ENCODE measurements around the gene ZNF594. TPM values are rescaled to one million over a fixed set of nuclear protein-coding genes. Genes with fewer than 3 reads are reported as not detected.
A peak's percentile ranks its signal among the peaks of the same experiment; 100 is the strongest.
"Not testable (repeated sequence)": the region's sequence is repeated elsewhere in the genome, so short reads cannot be mapped to it uniquely, and the experiment has no call there.

The ZNF594 gene
- polyA plus RNA-seq, 1 donor from 2014 or later, result 2.1 TPM

- not testable (repeated sequence) for H3K4me3 Mint-ChIP-seq, H3K27me3 Mint-ChIP-seq, H3K9me3 Mint-ChIP-seq
- H3K4me1 Mint-ChIP-seq, result peaks cover 32 to 38% (median 37%) of the 10 kb centered on the region in 3 donors
- peaks cover 14% of the 10 kb centered on the region for H3K36me3 Mint-ChIP-seq
- H3K27ac Mint-ChIP-seq, result peak overlapping the region in 1 of 3 donors; percentile 55
Observed at GRCh38 chr17:5217562-5217961, 25.9 kb upstream of the ZNF594 start.

- H3K27ac Mint-ChIP-seq, result peak overlapping the region; percentile 88 to 94 (median 90)
- H3K27me3 Mint-ChIP-seq, result no peaks in the 10 kb centered on the region
- H3K4me3 Mint-ChIP-seq, result peak overlapping the region; percentile 30 to 92 (median 70)
- H3K36me3 Mint-ChIP-seq, result peaks cover 23% of the 10 kb centered on the region
- H3K9me3 Mint-ChIP-seq, result no peaks in the 10 kb centered on the region
- peaks cover 55 to 65% (median 65%) of the 10 kb centered on the region in 3 donors for H3K4me1 Mint-ChIP-seq
Observed at GRCh38 chr17:5211458-5211857, 19.8 kb upstream of the ZNF594 start.

GRCh38 chr17:5210614-5211252 lies 19.1 kb upstream of the ZNF594 start:
- Mint-ChIP-seq H3K27ac (peak overlapping the region; percentile 88 to 94 (median 90)), H3K9me3 (no peaks in the 10 kb centered on the region), H3K27me3 (no peaks in the 10 kb centered on the region), H3K4me3 (peak overlapping the region in 3 of 4 donors; percentile 50 to 92 (median 89)), H3K4me1 (peaks cover 61 to 62% (median 61%) of the 10 kb centered on the region in 3 donors), H3K36me3 (peaks cover 23% of the 10 kb centered on the region)

- H3K36me3 Mint-ChIP-seq, result peaks cover 23% of the 10 kb centered on the region
- H3K27me3 Mint-ChIP-seq, result no peaks in the 10 kb centered on the region
- peaks cover 61% of the 10 kb centered on the region in 3 donors for H3K4me1 Mint-ChIP-seq
- H3K9me3 Mint-ChIP-seq, result no peaks in the 10 kb centered on the region
- peak overlapping the region; percentile 88 to 94 (median 90) for H3K27ac Mint-ChIP-seq
- peak overlapping the region; percentile 41 to 92 (median 70) for H3K4me3 Mint-ChIP-seq
Observed at GRCh38 chr17:5210091-5210490, 18.4 kb upstream of the ZNF594 start.

GRCh38 chr17:5209396-5209795 lies 17.7 kb upstream of the ZNF594 start:
- Mint-ChIP-seq H3K4me3 (peak overlapping the region in 2 of 4 donors; percentile 5 to 92), H3K36me3 (peaks cover 20% of the 10 kb centered on the region), H3K27ac (peak overlapping the region; percentile 88 to 94 (median 90)), H3K9me3 (no peaks in the 10 kb centered on the region), H3K27me3 (no peaks in the 10 kb centered on the region), H3K4me1 (peaks cover 57 to 61% (median 57%) of the 10 kb centered on the region in 3 donors)

- peaks cover 26% of the 10 kb centered on the region for H3K36me3 Mint-ChIP-seq
- peak overlapping the region; percentile 62 to 90 (median 66) for H3K27ac Mint-ChIP-seq
- H3K4me3 Mint-ChIP-seq, result peak overlapping the region in 1 of 4 donors; percentile 31
- H3K27me3 Mint-ChIP-seq, result no peaks in the 10 kb centered on the region
- peaks cover 34 to 50% (median 42%) of the 10 kb centered on the region in 3 donors for H3K4me1 Mint-ChIP-seq
- peaks cover 0 to 3% (median 2%) of the 10 kb centered on the region in 3 donors for H3K9me3 Mint-ChIP-seq
Observed at GRCh38 chr17:5203908-5204294, 12.2 kb upstream of the ZNF594 start.

GRCh38 chr17:5203178-5203907 lies 11.7 kb upstream of the ZNF594 start:
- Mint-ChIP-seq H3K27ac (peak overlapping the region in 2 of 3 donors; percentile 66 to 90), H3K27me3 (no peaks in the 10 kb centered on the region), H3K4me1 (peaks cover 33 to 50% (median 42%) of the 10 kb centered on the region in 3 donors), H3K4me3 (peak overlapping the region in 1 of 4 donors; percentile 9), H3K36me3 (peaks cover 23% of the 10 kb centered on the region), H3K9me3 (peaks cover 0 to 3% (median 2%) of the 10 kb centered on the region in 3 donors)

GRCh38 chr17:5201011-5201410 lies 9.3 kb upstream of the ZNF594 start:
- Mint-ChIP-seq H3K36me3 (peaks cover 15% of the 10 kb centered on the region), H3K27me3 (no peaks in the 10 kb centered on the region), H3K4me3 (peak overlapping the region in 2 of 4 donors; percentile 76 to 77), H3K4me1 (peaks cover 28 to 45% (median 42%) of the 10 kb centered on the region in 3 donors), H3K9me3 (peaks cover 0 to 3% (median 2%) of the 10 kb centered on the region in 3 donors), H3K27ac (peak overlapping the region; percentile 55 to 88 (median 81))

- H3K27me3 Mint-ChIP-seq, result no peaks in the 10 kb centered on the region
Observed at GRCh38 chr17:5200360-5200759, 8.7 kb upstream of the ZNF594 start.

GRCh38 chr17:5198472-5198871 lies 6.8 kb upstream of the ZNF594 start:
- H3K27ac Mint-ChIP-seq, result peak overlapping the region; percentile 23 to 90 (median 66)
- H3K4me3 Mint-ChIP-seq, result peak overlapping the region in 3 of 4 donors; percentile 81 to 87 (median 82)
- H3K27me3 Mint-ChIP-seq, result no peaks in the 10 kb centered on the region
- H3K9me3 Mint-ChIP-seq, result no peaks in the 10 kb centered on the region
- H3K36me3 Mint-ChIP-seq, result peaks cover 8% of the 10 kb centered on the region
- peaks cover 28 to 37% (median 36%) of the 10 kb centered on the region in 3 donors for H3K4me1 Mint-ChIP-seq

More at GRCh38 chr17:5200360-5200759, 8.7 kb upstream of the ZNF594 start:
- Mint-ChIP-seq H3K4me1 (peaks cover 28 to 44% (median 42%) of the 10 kb centered on the region in 3 donors), H3K4me3 (peak overlapping the region in 3 of 4 donors; percentile 67 to 77 (median 76)), H3K36me3 (peaks cover 15% of the 10 kb centered on the region), H3K9me3 (peaks cover 0 to 3% (median 2%) of the 10 kb centered on the region in 3 donors), H3K27ac (peak overlapping the region; percentile 55 to 88 (median 81))

- H3K9me3 Mint-ChIP-seq, result peaks cover 0 to 5% (median 0%) of the 10 kb centered on the region in 3 donors
- H3K27me3 Mint-ChIP-seq, result no peaks in the 10 kb centered on the region
- peak overlapping the region in 1 of 3 donors; percentile 46 for H3K27ac Mint-ChIP-seq
- H3K4me3 Mint-ChIP-seq, result peak overlapping the region in 2 of 4 donors; percentile 27 to 55
- peaks cover 2% of the 10 kb centered on the region for H3K36me3 Mint-ChIP-seq
- H3K4me1 Mint-ChIP-seq, result peaks cover 27 to 36% (median 29%) of the 10 kb centered on the region in 3 donors
Observed at GRCh38 chr17:5194346-5194745, 2.7 kb upstream of the ZNF594 start.

GRCh38 chr17:5184288-5184687 lies 7.4 kb downstream of the ZNF594 start:
- Mint-ChIP-seq H3K4me1 (peaks cover 0 to 4% (median 0%) of the 10 kb centered on the region in 3 donors), H3K9me3 (peaks cover 13 to 46% (median 34%) of the 10 kb centered on the region in 3 donors)

GRCh38 chr17:5183410-5183793 lies 8.3 kb downstream of the ZNF594 start:
- Mint-ChIP-seq H3K27ac (no peak overlapping the region), H3K36me3 (peaks cover 24% of the 10 kb centered on the region), H3K4me1 (peaks cover 0 to 4% (median 0%) of the 10 kb centered on the region in 3 donors), H3K4me3 (no peak overlapping the region), H3K27me3 (no peaks in the 10 kb centered on the region), H3K9me3 (peaks cover 12 to 50% (median 38%) of the 10 kb centered on the region in 3 donors)

More at GRCh38 chr17:5184288-5184687, 7.4 kb downstream of the ZNF594 start:
- H3K27ac Mint-ChIP-seq, result no peak overlapping the region
- peaks cover 24% of the 10 kb centered on the region for H3K36me3 Mint-ChIP-seq
- no peaks in the 10 kb centered on the region for H3K27me3 Mint-ChIP-seq
- peak overlapping the region in 1 of 4 donors; percentile 5 for H3K4me3 Mint-ChIP-seq

- Mint-ChIP-seq H3K36me3 (peaks cover 21% of the 10 kb centered on the region), H3K9me3 (peaks cover 11 to 50% (median 37%) of the 10 kb centered on the region in 3 donors), H3K4me3 (peak overlapping the region in 1 of 4 donors; percentile 55), H3K27me3 (no peaks in the 10 kb centered on the region), H3K4me1 (peaks cover 0 to 4% (median 0%) of the 10 kb centered on the region in 3 donors), H3K27ac (peak overlapping the region in 2 of 3 donors; percentile 54 to 86)
Observed at GRCh38 chr17:5182597-5183409, 8.9 kb downstream of the ZNF594 start.
